Measurements from ENCODE around the gene R3HDML. TPM values are rescaled to one million over a fixed set of nuclear protein-coding genes. Genes with fewer than 3 reads are reported as not detected.
A peak's percentile ranks its signal among the peaks of the same experiment; 100 is the strongest.

R3HDML gene
- total and polyA plus RNA-seq, 2 of the 13 experiments (the other 11 are each of a cell fraction or from before 2014, with no cell fraction given), result not detected

DNA sequence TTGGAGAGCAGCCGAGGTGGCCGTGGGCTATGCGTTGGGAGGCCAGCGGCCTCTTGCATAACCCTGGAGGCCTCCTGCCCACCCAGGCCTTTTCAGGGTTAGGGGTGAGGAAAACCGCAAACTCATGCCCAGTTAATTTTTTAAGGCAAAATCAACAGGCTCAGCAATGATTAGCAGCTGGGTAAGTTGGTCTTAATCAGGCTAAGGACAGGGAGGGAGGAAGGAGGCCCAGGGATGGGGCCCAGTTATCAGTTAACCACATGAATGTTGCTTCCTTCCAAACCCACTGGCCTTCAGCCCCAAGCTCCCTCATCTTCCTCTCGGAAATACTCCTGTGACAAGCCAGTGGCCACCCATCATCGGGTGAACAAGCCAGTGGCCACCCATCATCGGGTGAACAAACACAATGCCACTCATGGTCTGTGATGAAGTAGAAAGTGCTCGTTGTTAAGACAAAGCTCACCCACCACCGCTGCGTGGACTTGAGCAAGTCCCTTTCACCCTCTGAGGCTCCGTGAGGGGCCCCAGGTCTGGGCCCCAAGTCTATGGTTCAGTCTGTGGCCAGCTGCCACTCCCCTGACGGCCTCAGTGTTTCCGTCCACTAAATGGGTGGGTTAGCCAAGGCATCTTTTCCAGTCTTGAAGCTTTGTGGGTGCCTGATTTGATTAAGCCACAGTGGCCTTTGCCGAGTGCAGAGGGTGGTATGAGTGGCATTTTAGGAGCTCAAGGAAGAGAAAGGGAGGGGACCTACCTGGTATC is 58.0 kb downstream of the R3HDML start (continued):
- TF ChIP-seq ZSCAN25 (CRISPR knock-in tag; IDR thresholded peaks at IDR 0.05) (peak; percentile 94; the same call in 1 of the 2 replicates), ZNF292 (CRISPR knock-in tag; IDR thresholded peaks at IDR 0.05; ENCODE audit: borderline replicate concordance, low read depth) (no peak; the same call in 1 of the 2 replicates), CBX5 (CRISPR knock-in tag; IDR thresholded peaks at IDR 0.05; ENCODE audit: borderline replicate concordance) (peak; percentile 98; the same call in 1 of the 2 replicates), KLF11 (CRISPR knock-in tag; IDR thresholded peaks at IDR 0.05) (no peak; the same call in 1 of the 2 replicates), ZNF816 (CRISPR knock-in tag; IDR thresholded peaks at IDR 0.05; ENCODE audit: borderline replicate concordance) (peak; percentile 98; the same call in 1 of the 2 replicates), ASH2L (IDR thresholded peaks at IDR 0.05; ENCODE audit: insufficient read length, low read depth, low read length) (peak; percentile 88), ZNF556 (CRISPR knock-in tag; IDR thresholded peaks at IDR 0.05; ENCODE audit: borderline replicate concordance) (peak; percentile 98), ZNF20 (CRISPR knock-in tag; IDR thresholded peaks at IDR 0.05) (no peak), TBX2 (CRISPR knock-in tag; IDR thresholded peaks at IDR 0.05; ENCODE audit: borderline replicate concordance) (peak; percentile 100), PRPF4 (IDR thresholded peaks at IDR 0.05; ENCODE audit: low read depth, low read length, poor library complexity, severe bottlenecking) (no peak), FOXC1 (CRISPR knock-in tag; IDR thresholded peaks at IDR 0.05; ENCODE audit: borderline replicate concordance) (peak; percentile 95), MIER2 (CRISPR knock-in tag; IDR thresholded peaks at IDR 0.05) (peak; percentile 92), ZNF615 (CRISPR knock-in tag; IDR thresholded peaks at IDR 0.05; ENCODE audit: borderline replicate concordance) (peak; percentile 77; the same call in 1 of the 2 replicates), EZH2 (conservative IDR thresholded peaks at IDR 0.05; ENCODE audit: low read depth, low read length) (no peak), MAFG (CRISPR knock-in tag; IDR thresholded peaks at IDR 0.05) (peak; percentile 85), GABPB1 (CRISPR knock-in tag; IDR thresholded peaks at IDR 0.05) (peak; percentile 68), ZNF782 (CRISPR knock-in tag; IDR thresholded peaks at IDR 0.05; ENCODE audit: borderline replicate concordance) (peak; percentile 36; the same call in 1 of the 2 replicates), ONECUT2 (CRISPR knock-in tag; IDR thresholded peaks at IDR 0.05) (peak; percentile 79; the same call in 1 of the 2 replicates), ZNF274 (CRISPR knock-in tag; IDR thresholded peaks at IDR 0.05) (peak; percentile 48), PAX8 (CRISPR knock-in tag; IDR thresholded peaks at IDR 0.05; ENCODE audit: borderline replicate concordance) (no peak; the same call in 1 of the 2 replicates), NPAS2 (CRISPR knock-in tag; IDR thresholded peaks at IDR 0.05; ENCODE audit: borderline replicate concordance) (no peak), MED8 (CRISPR knock-in tag; IDR thresholded peaks at IDR 0.05; ENCODE audit: insufficient replicate concordance) (peak; percentile 99), ZSCAN20 (CRISPR knock-in tag; IDR thresholded peaks at IDR 0.05; ENCODE audit: borderline replicate concordance) (no peak; the same call in 1 of the 2 replicates), IKZF1 (IDR thresholded peaks at IDR 0.05) (no peak), MXD4 (CRISPR knock-in tag; IDR thresholded peaks at IDR 0.05) (peak; percentile 91)
- TF ChIP-seq, protein P1, sequence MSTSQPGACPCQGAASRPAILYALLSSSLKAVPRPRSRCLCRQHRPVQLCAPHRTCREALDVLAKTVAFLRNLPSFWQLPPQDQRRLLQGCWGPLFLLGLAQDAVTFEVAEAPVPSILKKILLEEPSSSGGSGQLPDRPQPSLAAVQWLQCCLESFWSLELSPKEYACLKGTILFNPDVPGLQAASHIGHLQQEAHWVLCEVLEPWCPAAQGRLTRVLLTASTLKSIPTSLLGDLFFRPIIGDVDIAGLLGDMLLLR (CRISPR knock-in tag; IDR thresholded peaks at IDR 0.05), result no peak
- TF ChIP-seq, protein P2, sequence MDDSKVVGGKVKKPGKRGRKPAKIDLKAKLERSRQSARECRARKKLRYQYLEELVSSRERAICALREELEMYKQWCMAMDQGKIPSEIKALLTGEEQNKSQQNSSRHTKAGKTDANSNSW (CRISPR knock-in tag; IDR thresholded peaks at IDR 0.05; ENCODE audit: borderline replicate concordance), result 0 out of 2 replicates have a peak, but pooled peaks have one; percentile 43
- TF ChIP-seq, protein P3, sequence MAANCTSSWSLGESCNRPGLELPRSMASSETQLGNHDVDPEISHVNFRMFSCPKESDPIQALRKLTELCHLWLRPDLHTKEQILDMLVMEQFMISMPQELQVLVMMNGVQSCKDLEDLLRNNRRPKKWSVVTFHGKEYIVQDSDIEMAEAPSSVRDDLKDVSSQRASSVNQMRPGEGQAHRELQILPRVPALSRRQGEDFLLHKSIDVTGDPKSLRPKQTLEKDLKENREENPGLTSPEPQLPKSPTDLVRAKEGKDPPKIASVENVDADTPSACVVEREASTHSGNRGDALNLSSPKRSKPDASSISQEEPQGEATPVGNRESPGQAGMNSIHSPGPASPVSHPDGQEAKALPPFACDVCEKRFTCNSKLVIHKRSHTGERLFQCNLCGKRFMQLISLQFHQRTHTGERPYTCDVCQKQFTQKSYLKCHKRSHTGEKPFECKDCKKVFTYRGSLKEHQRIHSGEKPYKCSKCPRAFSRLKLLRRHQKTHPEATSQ (CRISPR knock-in tag; IDR thresholded peaks at IDR 0.05; ENCODE audit: borderline replicate concordance), result peak; percentile 96; the same call in 1 of the 2 replicates

All from HepG2 (cell line).